GM18520 (cell line): Measurements from ENCODE around the gene RBFOX1.

Experiments
- ATAC-seq: cut with Tn5 transposase; IDR thresholded peaks from one replicate; pipeline ENCODE4 v1.9.1; 2021; ENCODE audit not compliant: unreplicated experiment

RBFOX1 gene

DNA sequence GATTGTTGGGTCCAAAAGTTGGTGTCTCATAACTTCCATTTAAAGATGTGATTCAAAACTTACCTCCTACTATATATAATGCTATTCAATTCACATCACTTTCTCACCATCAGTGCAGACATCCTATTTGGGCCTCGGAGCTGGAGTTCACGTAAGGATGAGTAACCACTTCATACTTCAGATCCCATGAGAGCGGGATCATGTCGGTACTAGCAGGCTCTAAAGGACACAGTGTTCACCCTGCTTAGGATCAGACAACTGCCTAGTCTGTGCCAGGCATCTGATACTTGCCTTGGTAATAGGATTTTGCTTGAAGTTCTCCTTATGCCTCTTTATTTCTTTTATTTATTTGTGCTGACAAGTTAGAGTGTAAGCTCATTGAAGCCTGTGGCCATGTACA is 39.5 kb downstream of the RBFOX1 start:
- no peak for ATAC-seq

DNA sequence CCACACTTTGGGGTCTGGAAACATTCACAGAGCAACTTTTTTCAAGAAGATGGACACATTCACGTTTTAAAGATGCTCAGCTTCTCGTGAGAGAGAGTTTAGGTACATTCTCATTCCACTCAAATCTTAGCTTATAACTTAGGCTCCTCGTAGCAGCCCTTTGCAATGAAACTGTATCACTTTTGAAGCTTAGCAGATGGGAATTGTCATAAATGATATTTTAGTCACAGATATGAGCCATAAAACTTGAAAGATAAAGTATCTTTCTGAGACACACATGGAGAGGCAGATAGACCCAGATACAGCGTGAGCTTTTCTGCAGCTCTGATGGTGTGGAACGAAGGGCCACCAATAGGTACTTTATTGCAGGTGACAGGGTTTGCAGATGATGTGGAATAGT is 41.1 kb downstream of the RBFOX1 start:
- ATAC-seq = no peak

DNA sequence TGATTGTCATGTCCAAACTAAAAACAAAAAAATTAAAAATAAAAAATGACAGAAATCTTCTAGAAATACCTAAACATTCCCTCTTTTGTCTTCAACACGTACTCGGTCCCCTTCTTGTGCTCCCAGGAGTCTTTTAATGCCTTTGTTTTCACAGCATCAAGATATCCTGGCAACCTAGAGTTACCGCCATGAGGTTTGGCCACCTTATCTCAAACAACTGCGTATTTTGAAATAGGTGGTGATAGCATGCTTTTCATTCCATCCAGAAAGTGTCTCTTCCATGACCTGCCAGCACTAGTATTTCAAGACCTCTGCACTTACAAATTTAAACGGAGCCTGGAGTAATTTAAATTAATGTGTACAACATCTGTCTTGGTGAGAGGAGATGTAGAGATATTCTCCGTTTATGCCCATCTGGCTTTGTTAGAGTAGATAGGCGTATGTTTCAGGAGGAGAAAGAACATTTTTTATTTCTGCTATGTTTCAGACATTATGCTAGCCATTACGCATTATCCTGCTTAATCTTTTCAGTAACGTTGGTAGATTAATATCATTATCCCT is 42.0 kb downstream of the RBFOX1 start:
- ATAC-seq = no peak

DNA sequence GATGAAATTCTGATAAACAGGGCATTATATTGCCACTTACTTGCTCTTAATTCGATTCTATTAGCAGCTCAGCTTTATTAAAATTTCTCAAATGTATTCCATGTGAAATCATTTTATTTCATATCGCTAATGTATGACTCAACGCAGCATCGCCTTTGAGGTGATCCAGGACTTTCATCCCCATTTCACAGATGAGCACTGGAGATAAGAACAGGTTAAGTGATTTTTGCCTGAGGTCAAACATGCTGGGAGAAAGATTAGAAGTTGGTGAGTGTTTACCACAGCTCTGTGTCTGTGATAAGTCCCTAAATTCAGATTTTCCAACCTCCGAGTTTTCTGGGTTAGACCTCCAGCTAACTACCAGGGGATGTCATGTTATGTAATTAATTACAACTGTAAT is 43.6 kb downstream of the RBFOX1 start:
- ATAC-seq = no peak

DNA sequence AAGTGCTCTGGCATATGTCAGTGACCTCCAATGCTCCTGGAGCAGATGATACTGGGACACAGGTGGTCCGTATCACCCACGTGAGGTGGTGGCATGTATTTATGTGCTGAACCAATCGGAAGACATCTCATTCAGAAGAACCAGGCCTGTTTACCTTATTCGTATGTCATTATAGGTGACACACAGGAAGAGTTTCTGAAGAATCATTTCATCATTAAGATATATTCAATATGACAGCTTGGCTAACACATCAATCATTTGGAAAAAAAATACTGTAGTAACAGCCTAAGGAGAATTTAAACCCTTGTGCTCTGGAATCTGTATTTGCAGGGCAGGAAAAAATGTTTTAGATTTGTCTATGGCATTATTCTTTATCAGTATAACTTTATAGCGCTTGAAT is 44.6 kb downstream of the RBFOX1 start:
- ATAC-seq = no peak

DNA sequence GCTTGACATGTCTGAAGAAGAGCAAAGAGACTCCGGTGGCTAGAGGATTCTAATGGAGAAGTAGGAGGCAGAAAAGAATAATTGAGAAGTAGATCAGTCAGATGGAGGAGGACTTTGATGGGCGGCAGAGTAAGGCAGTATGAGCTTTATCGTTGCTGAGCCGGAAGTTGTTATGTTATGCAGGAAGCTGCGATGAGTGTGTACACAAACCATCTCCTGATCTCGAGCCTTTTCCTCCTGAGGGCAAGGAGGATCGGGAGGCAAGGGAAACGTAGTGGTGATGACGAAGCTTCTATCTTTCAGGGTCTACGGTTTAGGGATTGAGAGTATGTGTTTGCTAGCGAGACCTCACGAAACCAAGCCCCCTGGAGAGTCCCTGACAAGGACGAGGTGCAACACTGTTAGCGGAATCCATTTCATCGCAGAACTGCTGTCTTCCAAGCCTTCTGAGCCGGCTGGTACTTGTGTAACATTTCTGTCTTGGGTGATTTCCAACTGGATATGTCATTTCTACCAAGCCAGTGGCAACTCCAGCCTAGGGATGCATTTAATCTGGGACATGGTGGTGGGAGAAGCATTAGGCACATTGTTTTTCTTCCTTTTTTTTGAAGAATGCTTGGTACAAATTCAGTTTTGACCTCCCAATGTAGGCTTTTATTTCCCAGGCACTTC is 45.5 kb downstream of the RBFOX1 start:
- no peak for ATAC-seq

DNA sequence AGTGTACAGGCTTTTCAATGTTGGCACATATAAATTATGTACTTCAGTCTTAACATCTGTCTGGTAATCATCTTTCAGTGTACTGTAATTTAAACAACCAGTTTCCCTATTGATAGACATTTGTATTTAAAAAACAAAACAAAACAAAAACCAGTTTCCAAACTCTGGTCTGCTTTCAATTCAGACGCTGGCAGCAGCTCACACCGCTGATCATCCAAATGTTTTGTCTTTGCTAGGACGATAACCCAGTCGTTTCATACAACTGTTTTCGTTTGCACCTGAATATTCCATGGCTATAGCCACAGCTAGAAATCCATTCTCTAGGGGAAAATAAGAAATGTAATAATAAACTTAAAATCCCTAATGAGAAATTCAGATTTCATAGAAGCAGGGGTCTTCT is 47.8 kb downstream of the RBFOX1 start:
- no peak for ATAC-seq

DNA sequence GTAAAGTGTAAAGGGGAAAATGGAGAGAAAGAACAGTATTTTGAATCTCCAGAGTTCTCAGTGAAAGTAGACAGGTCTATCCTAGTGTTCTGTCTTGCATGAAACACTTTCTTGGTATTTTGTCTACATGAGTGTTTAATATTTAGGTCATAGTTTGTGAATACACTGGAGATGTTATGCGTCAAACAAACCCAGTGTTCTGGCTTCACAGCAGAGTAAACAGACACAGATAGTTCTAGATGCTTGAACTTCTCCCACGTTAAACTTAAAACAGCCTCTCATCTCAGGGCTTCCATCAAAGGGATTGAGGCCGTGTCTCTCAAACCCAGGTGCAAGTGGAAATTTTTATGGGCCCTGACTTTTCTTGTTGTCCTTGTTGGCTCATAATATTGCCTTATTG is 48.3 kb downstream of the RBFOX1 start:
- no peak for ATAC-seq

DNA sequence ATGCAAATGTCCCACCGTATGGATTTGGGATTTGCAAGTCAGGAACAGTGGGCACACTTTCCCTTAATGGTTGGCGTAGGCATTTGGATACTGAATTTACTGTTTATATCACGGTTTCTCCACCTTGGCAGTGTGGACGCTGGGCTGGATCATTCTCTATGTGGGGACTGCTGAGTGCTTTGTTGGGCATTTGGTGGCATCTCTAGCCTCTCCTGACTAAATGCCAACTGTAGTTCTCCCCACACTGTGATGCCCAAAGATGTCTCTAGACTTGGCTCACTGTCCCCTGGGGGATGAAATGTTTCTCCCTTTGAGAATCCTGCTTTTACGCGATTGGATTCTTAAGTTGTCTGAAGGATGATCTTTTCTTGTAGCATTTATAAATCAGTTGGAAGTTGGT is 49.0 kb downstream of the RBFOX1 start:
- no peak for ATAC-seq

DNA sequence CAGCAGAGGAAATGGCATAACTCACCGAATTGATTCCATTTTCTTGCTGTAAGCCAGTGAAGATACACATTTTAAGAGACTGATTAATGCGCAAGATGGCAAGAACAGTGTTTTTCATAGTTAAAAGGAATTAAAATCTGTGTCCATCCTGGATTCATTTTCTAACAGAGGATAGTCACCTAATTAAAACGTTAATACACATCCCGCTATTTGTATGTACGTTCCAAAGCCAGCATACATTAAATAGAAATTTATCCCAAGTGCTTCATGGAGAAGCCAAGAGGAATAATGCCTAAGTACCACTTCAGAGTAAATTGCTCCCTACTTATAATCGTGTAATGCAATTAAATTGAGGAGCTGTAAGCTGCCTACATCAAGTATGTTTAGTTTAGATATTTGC is 49.9 kb downstream of the RBFOX1 start:
- ATAC-seq = no peak

DNA sequence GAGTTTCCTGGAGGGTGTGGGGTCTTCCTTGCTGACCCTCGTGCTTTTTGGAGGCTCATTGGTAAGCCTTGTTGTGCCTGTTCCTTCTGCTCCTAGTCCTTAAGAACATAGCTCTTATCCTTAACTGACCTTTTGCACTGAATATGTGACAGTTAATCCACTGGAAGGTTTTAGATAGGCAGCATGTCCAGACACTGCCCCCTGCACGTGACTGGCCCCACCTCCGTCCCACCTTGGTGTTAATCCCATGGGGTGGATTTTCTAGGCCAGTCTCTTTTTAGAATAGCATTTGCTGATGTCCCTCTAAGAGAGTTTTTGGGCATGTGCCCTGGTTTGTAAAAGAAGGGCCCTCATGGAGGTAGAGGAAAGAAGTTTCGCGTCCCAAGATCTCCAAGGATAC is 58.3 kb downstream of the RBFOX1 start:
- no peak for ATAC-seq

DNA sequence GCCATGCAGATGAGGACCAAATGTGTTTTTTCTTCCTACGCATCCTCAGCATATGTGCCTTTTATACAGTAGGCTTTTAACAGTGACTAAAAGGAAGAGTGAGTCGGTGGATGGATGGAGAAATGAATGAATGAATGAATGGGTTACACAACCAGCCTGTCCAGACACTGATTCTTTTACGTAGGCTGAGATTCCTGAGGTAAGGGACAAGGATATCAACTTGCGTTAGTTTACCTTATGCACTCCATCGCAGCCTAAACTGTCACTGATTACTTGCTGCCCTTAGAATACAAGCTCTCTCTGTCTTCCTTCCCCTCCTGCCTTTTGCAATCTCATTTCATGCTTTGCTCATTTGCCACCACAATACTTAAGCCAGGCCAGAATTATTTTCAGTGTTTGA is 59.0 kb downstream of the RBFOX1 start:
- no peak for ATAC-seq

DNA sequence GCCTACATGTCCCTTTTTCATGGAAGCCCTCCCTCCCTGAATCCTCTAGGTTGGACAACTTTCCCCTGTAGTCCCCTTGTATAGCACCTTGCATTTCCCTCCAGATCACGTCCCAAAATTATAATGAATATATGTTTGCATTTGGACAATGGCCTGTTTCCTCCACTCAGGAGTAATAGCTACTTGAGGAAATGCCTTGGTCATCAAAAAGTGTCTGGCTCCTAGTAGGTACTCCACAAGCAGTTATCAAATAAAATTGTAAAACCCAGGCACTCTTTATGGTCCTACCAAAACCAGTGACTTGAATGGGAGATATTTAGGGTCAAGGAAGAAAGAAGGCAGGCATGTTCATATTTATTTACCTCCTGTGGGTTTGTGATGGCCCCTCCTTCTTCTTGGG is 59.6 kb downstream of the RBFOX1 start:
- ATAC-seq = no peak

DNA sequence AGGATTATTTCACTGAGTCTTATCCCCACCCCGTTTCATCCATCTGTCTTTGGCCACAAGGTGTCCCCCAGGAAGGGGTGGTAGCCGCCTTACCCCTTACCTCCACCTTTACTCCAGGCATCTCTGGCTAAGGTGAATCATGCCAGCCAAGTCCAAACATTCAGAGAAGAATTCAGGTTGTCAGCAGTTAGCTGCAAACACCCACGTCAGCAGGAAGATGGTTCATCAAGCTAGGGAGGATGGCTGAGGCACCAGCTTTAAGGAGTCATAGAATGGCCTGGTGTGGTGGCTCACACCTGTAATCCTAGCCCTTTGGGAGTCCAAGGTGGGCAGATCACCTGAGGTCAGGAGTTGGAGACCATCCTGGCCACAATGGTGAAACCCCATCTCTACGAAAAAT is 61.0 kb downstream of the RBFOX1 start:
- no peak for ATAC-seq

DNA sequence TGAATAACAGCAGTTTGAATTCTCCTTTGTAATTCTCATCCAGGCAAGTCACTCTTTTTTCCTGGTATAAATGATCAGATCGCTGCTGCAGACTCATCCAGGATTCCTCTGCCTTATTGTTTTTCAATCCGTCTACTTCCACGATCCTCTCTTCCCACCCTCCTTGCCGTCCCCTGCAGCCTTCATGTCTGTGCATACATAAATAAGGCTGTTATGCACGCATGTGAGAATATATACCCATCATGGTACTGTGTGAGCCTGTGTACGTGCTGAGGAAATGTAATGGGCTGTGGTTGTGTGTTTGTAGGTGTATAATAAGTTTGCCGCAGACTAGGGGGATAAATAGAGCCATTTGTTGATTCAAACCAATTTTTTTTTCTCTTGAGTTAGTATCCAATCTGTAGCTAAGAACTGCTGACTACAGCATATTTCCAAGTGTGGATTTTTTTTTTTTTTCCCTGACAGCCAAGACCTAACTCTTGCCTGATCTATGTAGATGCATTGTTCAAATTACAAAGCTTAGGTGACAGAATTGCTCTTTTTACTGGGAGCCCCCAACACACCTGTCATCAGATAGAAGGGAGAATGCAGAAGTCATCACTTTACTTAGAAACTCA is 62.2 kb downstream of the RBFOX1 start:
- ATAC-seq = no peak

DNA sequence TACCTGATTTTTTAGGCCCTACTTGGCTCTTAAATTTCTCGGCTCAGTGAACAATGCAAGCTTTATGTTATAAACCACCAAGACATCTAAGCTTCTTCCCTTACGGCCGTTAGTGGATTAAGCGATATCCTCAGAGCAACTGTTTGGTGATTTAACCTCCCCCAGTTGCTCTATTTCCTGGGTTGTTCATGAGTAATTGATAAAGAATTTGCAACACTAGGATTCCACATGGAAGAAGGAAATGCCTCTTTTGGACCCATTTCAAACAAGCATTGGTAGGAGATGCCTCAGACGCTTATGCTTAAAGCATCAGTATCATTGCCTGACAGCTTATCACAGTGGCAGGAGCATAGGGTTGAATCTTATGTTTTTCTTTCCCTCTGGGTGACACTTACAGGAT is 65.3 kb downstream of the RBFOX1 start:
- ATAC-seq = no peak

DNA sequence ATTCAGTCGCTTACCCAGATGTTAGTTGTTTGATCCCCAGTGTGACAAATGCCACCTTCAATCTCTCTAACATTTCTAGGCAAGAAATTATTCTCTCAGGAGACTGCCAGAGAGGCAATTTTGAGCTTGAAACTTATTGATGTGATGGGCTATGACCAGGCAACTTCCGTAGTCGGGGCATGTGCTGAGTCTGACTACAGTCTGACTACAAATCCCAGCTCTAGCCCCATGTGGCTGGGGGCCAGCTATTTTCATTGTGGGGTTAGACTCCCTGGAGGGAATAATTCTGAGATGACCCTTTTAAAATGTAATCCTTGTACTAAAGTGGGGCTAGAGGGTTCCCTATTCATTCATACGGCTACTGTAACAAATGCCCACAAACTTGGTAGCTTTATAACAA is 65.9 kb downstream of the RBFOX1 start:
- no peak for ATAC-seq

DNA sequence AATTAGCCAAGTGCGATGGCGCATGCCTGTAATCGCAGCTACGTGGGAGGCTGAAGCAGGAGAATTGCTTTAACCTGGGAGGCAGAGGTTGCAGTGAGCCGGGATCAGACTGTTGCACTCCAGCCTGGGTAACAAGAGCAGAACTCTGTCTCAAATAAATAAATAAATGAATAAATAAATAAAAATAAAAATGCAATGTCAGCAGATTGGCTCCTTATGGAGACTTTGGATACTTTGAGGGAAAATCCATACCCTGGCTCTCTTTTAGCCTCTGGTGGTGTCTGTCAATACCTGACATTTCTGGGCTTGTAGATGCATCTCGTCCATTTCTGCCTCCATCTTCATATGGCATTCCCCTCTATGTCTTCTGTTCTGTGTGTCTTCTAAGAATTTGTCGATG is 66.7 kb downstream of the RBFOX1 start:
- ATAC-seq = no peak

DNA sequence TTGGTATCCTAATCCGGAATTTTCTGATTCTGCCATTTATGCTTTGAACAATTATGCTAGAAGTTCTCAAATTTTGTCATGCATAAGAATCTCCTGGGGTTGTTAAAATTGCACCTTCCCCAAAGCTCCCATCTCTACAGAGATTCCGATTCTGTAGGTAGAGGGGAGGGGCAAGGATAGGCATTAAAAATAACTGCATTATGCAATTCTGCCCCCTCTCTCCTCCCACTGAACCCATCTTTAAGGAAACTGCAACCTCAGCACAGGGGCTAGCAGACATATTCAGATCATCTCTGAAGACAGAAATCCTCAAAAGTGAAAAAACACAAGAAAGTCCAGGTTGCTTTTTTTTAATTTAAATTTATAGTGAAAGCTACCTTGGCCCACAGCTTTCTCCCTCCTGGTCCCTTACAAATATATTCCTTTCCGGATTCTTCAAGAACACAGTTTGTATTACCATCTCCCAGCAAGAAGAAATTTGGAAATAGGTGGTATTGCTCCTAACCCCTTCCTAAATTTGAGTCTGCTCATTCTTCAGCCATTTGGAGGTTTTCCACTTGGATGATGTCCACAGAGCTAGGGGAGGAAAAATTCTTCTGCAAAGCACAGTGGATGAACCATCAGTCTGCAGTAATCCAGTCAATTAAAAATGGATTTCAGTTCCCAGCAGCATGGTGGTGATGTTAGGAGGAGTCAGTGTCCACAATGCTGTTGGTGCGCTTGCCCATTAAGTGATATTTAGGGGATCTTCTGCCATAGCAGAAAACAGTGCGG is 67.7 kb downstream of the RBFOX1 start:
- no peak for ATAC-seq

DNA sequence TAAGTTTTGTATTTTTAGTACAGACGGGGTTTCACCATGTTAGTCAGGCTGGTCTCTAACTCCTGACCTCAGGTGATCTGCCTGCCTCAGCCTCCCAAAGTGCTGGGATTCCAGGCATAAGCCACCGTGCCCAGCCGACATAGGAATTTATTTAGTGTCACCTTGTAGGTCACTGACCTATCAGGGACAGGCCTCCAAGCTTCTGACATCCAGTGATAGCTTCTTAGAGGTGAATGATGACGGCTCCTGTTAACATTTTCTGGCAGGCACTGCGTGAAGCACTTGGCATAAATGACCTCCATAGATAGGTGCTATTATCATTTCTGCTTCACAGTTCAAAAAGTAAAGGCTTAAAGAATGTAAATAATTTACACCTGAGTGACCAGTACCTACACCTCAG is 71.6 kb downstream of the RBFOX1 start:
- no peak for ATAC-seq

DNA sequence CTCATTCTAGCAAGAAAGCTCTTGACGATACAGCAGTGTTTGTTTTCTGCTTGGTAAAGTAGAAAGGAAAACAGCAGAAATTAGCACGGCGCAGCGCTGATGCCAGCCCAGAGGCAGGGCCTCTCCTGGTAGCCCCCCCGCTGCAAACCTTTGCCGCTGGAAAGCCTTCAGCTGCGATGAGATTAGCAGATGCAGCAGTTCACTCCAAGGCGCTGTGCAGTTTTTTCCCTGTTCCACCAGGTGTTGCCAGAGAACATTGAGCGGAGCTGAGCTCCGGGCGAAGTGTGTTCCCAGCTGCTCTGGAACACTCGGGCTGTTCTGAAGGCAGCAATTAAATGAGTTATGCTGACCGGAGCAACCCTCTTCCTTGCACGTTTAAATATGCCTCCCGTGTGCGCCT is 72.5 kb downstream of the RBFOX1 start:
- ATAC-seq = no peak

DNA sequence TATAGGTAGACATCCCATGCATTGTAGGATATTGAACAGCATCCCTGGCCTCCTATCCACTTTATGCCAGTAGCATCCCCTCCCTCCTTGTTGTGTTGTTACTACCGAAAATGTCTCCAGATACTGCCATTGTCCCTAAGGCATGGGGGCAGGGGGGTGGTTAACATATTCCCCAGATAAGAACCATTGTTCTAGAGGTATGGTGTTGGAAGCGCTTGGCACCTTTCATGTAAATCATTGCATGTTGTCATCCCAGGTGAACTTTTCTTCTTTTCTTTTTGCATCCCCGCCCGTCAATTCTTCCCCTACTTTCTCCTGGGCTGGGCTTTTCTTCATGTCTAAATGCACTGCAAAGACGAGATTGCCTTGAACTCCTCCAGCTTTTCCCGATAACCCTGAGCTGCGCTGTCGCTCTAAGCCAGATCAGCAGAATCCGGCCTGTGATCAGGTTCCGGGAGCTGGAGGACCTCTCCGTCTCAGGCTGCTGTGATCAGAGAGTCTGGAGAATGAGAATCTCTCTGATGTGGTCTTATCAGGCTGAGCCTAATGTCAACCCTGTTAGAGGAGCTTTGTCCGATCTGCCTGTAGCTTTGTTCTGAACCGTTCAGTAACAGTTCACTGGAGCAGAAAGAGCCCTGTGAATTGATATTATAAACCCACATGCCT is 76.2 kb downstream of the RBFOX1 start:
- ATAC-seq = no peak
